ENCODE results near the gene WWC2.

GRCh38 chr4:183347566-183347965 lies 248.5 kb downstream of the WWC2 start:
- TF ChIP-seq CTCF (IDR thresholded peaks at IDR 0.05) (no peak), POLR2A (IDR thresholded peaks at IDR 0.05) (no peak)

Measured in Peyer's patch (tissue), 4 donors.